NCI-H2029 treated with DMSO at 0.1 percent for 48 hours (cell line): ENCODE results near the gene ARL4D.

Source experiments
- DNase-seq: peaks from one replicate; lab custom pipeline; 2025; lab: John Stamatoyannopoulos, UW

Gene ARL4D

DNA sequence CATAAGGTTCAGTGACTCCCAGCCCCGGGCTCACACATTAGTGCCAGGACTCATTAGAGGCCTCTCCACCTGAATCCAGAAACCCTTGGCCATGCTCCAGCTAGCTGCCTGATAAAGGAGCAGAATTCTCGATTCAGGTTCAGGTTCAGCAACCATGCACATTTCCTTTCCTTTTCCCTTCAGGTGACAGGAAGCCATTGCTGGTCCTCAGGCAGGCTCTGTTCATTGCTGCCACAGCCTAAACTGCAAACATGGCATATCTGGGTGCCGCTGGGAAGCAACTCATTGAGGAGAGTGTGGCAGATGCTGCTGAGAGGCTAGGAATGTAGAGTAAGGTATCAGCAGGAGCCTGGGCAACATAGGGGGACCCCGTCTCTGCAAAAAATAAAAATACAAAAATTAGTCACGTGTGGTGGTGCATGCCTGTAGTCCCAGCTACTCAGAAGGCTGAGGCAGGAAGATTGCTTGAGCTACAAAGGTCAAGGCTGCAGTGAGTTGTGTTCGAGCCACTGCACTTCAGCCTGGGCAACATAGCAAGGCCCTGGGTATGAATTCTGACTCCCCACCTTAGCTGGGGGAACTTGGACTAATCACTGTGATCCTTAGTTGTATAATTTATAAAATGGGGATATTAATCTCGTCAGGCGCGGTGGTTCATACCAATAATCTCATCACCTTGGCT lies 28.7 kb downstream of the ARL4D start:
- DNase-seq = peak; percentile 19

DNA sequence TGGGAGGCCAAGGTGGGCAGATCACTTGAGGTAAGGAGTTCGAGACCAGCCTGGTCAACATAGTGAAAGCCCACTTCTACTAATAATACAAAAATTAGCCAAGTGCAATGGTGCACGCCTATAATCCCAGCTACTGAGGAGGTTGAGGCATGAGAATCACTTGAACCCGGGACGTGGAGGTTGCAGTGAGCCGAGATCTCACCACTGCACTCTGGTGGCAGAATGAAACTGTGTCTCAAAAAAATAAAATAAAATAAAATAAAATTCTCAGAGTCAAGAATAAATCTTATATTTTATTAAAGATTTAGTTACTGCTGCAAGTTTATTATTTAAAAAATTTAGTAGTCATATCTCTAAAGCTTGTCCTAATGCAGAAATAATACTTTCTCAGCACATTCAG lies 29.7 kb downstream of the ARL4D start:
- no peak for DNase-seq

DNA sequence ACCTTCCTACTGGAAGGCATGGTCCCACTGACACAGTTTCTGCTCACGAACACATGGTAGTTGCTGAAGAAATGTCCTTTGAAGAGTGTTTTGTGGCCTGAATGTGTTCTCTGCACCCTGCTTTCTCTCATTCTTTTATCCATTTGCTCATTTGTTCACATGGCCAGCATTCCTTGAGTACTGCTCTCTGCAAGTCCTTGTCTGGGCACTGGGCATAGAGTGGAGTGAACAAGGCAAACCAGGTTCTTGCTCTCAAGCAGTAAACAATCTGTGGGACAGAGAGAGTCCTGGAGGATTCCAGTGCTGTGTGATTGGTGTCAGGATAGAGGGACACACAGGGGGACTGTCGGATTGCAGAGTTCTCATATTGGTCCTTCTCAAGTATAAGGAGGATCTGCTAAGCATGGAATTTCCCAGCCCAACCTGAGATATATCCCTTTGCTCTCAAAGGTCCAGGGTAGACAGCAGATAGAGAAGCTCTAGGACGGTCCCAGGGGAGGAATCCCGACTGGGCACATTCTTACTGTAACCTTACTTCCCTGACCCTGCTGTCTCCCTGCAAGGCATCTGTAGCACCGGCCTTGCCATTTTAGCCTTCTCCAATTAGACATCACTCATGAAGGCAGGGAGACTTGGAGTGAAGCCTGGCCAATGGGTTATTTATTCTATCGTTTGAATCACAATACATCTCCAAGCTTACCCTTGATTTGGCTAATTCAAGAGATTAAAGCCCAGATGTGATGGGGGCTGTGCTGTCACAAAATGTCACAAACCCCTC lies 32.3 kb downstream of the ARL4D start:
- DNase-seq = no peak

DNA sequence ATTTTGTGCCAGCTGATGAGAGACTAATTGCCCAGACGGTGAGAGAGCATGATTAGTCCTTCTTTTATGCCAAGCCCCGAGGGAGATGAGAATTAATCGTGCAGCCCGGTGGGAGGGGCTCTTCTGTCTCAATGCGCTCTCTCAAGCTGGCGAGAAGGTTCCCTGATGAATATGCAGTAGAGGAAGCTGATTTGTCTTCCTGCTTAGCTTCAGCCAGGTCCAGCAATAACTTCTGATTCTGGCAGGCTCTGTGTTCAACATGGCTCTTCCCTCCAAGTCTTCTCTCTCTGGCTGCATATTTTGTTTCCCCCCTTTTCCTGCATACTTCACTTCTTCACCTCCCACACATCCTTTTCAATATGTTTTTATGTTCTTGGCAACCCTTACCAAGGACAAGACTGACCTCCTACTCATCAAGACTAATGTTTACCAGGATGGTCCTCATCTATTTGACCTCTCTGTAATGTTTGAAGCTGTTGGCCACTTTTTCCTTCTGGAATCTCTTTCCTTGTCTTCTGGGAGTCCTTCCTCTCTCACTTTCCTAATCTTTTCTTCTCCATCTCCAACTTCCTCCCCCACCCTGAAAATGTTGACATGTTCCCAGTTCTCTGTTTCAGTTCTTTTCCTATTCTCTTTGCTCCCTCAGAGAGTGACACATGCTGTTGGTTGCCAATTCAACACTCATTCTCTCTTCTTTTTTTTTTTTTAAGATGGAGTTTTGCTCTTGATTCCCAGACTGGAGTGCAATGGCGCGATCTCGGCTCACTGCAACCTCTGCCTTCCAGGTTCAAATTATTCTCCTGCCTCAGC lies 33.1 kb downstream of the ARL4D start:
- no peak for DNase-seq

DNA sequence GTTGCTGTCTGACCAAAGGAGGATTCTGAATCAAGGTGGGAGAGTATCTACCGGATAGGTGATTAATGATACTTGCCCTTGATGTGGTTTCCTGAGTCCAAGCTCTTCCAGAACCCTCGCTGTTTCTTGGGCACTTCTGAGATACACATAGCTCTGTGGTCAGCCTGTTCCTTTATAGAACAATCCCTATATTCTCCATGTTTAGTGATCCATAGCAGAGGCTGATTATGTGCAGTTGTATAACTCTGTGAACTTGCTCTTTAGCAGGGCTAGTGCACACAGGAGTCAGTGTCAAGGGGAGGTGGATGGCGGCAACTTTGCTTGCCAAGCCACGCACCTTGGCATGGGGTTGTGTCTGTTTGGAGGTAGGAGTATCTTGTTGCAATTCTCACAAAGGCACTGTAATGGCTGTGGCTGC lies 36.1 kb downstream of the ARL4D start:
- no peak for DNase-seq

DNA sequence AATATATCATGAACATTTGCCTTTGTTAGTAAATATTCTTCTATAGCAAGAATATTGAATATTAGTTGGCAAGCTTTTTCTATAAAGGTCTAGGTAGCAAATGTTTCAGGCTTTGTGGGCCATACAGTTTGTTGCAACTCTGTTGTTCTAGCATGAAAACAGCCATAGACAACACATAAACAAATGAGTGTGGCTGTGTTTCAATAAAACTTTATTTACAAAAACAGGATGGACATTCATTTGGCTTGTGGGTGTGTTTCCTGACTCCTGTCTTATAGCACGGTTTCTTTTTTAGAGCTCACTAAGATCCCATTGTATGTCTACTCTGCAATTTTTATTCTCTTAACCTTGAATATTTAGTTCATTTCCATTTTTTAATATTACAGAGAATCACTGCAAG lies 39.0 kb downstream of the ARL4D start:
- DNase-seq = no peak

DNA sequence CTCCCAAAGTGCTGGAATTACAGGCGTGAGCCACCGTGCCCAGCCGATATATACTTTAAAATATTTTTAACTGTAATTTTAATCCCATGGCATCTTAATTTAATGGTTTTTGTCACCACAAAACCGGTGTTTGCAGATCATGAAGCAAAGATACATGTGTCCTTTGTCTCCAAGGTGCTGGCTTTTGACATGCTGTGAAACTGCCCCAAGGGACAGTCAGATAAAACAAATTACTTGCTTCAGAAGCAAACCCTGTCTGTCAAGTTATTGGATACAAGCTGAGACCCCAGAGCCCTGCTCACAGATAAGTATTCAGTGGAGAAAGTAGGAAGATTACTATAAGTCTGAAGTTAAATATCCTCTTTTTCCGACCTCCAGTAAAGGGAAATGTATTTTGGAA lies 39.8 kb downstream of the ARL4D start:
- DNase-seq = no peak

DNA sequence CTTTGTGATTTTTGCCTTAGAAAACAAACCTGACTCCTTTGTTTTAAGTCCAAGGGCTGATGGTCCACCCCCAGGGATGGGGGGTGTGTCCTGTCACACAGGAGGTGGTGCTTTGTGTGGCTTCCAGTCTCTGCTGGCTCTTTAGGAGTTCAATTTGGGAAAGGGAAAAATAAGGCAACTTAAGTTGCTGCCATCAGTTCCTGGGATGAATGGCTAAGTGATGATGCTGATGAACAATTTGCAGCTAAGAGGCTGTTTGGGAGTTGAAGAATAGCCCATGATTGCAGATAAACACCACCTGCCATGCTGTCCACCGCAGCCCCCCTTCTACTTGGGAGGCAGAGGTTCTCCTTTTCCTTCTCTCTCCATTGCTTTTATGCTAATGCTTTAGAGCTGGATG lies 40.2 kb downstream of the ARL4D start:
- no peak for DNase-seq

DNA sequence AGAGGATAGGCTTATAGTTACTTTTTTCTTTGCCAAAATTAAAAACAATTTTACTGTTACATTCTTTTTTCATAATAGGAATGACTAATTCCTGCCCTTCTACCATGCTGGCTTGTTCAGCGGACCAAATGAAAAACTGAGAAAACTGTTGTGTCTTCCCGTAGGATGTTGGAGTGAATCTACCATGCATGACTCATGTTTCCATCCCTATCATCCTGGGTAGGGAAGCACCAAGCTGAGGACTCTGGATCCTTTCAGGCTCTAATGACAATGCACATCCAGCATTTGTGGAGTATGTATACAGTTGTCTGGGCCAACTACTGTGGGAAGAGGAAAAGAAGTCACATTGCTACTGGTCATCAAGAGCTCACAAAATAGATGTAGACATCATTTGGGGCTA lies 43.9 kb downstream of the ARL4D start:
- DNase-seq = no peak

DNA sequence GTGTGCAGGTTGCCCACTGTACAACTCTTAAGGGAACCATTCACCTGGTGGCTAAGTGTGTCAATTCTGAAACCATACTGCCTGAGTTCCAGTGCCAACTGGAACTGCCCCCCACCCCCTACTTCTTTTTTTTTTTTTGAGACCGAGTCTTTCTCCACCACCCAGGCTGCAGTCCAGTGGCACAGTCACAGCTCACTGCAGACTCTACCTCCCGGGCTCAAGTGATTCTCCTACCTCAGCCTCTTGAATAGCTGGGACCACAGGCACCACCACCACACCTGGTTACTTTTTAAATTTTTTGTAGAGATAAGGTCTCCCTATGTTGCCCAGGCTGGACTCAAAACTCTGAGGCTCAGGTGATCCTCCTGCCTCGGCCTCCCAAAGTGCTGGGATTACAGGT lies 44.6 kb downstream of the ARL4D start:
- no peak for DNase-seq

DNA sequence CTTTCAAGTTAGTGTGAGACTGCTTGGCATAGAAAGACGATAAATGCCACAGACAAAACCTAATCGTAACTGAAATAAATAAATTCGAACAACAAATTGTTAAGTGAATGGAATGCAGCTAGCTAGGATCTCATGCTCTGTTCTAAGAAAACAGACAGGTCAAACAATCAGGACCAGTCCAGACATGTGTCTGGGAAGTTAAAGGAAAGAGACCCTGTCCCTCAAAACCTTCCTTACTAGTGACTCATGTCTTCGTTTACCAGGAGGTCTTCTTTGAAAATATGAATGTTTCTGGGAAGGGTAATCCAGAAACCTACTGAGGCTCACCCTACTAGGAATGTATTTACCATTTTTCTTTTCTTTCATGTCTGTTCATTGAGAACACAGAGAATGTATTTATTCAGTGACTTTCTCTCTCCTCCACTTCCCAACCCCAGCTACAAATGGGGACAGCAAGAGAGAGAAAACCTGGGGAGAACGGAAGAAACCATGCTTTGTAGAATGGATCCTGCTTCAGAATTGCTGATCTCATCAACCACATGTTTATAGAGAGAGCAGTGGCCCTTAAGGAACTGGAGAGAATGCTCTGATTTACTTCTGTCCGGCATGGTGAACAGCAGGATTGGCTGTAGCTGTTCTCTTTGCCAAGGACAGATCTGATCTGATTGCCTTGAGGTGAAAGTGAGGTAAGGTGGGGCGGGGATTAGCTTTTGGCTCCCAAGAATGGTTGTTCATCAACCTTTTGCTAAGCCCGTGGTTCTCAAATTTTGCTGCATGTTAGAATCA lies 45.6 kb downstream of the ARL4D start:
- no peak for DNase-seq

DNA sequence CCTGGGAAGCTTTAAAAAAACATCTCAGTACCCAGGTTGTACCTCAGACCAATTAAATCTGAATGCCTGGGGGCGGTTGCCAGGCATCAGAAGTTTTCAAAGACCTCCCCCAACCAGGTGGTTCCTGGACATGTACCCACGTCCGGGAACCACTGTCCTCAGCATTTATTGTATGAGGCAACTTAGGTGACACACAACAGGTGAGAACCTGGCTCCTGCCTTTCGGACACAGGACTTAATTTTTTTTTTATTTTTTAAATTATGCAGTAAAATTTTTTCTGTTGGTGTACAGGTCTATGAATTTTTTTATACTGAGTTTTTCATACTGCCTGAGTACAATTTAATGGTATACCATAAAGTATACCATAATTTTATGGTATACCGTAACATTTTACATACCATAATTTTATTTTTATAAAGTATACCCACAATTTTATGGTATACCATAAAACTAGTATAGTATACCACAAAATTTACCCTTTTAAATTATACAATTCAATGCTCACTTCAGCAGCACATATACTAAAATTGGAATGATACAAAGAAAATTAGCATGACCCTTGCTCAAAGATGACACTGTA lies 46.3 kb downstream of the ARL4D start:
- no peak for DNase-seq

DNA sequence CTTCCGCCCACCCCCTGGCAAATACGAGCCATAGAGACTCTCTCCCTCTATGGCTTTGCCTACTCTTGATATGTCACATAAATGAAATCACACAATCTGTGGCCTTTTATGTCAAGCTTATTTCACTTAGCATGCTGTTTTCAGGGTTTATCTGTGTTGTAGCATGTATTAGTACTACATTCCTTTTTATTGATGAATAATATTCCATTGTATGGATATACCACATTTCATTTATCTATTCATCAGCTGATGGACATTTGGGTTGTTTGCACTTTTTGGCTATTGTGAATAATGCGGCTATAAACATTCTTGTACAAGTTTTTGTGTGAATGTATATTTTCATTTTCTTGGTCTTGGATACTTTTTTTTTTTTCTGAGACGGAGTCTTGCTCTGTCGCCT lies 48.0 kb downstream of the ARL4D start:
- no peak for DNase-seq

DNA sequence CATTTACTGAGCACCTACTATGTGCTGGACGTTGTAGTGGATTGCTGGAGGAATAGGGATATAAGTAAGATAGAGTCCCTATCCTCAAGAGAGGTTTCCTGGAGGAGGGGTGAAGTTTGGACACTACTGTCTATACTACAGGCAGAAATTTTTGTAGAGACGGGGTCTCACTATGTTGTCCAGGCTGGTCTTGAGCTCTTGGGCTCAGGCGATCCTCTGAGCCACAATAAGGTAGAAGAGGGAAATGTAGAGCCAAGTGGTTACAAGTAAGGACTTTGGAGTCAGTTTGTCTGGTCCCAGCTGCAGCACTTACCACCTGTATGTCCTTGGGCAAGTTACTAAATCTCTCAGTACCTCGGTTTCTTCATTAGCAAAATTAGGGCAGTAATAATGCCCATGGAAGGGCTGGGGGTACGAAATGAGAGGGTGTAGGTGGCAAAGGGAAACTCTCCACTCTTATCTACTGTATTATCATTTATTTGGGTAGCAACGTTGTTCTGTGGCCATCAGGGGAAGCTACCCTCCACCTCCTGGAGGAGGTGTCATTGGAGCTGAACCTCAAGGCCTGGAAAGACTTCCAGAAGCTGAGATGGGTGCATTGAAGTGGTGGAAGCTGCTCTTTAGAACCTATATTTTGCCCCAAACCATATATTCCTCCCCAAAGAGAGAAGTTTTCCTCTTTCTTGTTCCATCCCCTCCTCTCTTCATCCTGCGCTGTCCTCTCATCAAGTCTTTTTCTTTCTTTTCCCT lies 50.1 kb downstream of the ARL4D start:
- DNase-seq = no peak

DNA sequence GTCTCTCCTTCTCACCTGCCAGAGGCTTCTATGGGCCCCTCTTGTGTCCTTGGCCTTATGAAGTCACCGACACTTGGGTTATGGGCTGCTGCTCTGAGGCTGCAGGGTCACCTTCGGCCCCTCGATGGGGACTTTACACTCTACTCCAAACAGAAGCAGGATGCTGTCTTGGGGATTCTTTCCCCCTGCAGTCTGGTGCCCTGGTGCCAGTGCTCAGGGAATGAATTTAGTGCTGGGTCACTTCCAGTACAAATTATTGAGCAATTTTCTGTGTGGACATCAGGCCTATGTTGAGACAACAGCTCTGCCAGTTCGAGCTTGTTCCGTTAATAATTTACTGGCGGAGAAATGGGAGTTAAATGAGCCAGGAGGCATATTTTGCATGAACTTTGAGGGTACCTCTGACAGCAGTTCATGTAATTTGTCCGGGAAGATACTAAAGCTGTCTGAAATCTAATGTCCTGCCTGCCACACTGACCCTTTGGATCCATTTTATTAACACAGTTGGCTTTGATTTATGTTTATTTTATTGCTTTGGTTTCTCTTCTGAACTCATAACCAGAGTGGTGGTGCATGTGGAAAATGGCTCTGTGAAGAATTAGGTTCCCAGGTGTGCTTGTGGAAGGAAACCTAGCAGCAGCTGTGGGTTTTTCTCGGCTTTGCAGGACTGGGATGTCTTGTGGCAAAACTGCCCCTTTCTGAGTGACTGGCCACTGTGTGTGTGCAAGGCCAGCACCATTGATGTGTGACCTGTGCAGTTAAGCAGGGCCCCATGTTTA lies 50.9 kb downstream of the ARL4D start:
- DNase-seq = no peak
